MM.1S (cell line): ENCODE measurements around the gene ZNF789.
A peak's percentile ranks its signal among the peaks of the same experiment; 100 is the strongest.

Experiments used
- DNase-seq: peaks from one replicate; pipeline ENCODE4 v3.0.0-alpha.2; 2015
- H2AFZ ChIP-seq: fragments of 300-600 bp; sonication (generic); 2 replicates; pipeline ENCODE4 v1.6.0; 2016; ENCODE audit warnings: antibody characterized with exemption, low read length
- H3F3A ChIP-seq: fragments of 300-600 bp; sonication (generic); 2 replicates; pipeline ENCODE4 v1.6.1; 2016; ENCODE audit warnings: mild to moderate bottlenecking, antibody characterized with exemption, low read length, moderate library complexity, mixed read lengths; ENCODE audit not compliant: insufficient read depth
- H3K27ac ChIP-seq: fragments of 300-600 bp; sonication (generic); 2 replicates; pipeline ENCODE4 v1.5.1; 2016; ENCODE audit warnings: mild to moderate bottlenecking, low read length
- H3K27me3 ChIP-seq: fragments of 300-600 bp; sonication (generic); replicated peaks from 2 replicates; pipeline ENCODE4 v1.6.0; 2016; ENCODE audit warnings: low read length; ENCODE audit not compliant: insufficient read depth
- H3K36me3 ChIP-seq: fragments of 300-600 bp; sonication (generic); replicated peaks from 2 replicates; pipeline ENCODE4 v1.6.1; 2016; ENCODE audit warnings: mild to moderate bottlenecking, low read length, mixed read lengths; ENCODE audit not compliant: insufficient read depth
- H3K4me1 ChIP-seq: fragments of 300-600 bp; sonication (generic); 2 replicates; pipeline ENCODE4 v1.6.1; 2016; ENCODE audit warnings: low read length, mixed read lengths
- H3K4me2 ChIP-seq: fragments of 300-600 bp; sonication (generic); 2 replicates; pipeline ENCODE4 v1.6.0; 2016; ENCODE audit warnings: low read depth, low read length
- H3K4me3 ChIP-seq: fragments of 300-600 bp; sonication (generic); 2 replicates; pipeline ENCODE4 v1.5.1; 2016; ENCODE audit warnings: low read length, mixed read lengths
- H3K79me2 ChIP-seq: fragments of 300-600 bp; sonication (generic); 2 replicates; pipeline ENCODE4 v1.6.1; 2016; ENCODE audit warnings: mixed run types, low read length, mixed read lengths
- H3K9ac ChIP-seq: fragments of 300-600 bp; sonication (generic); 2 replicates; pipeline ENCODE4 v1.6.1; 2016; ENCODE audit warnings: low read length, mixed read lengths
- H3K9me2 ChIP-seq: fragments of 300-600 bp; sonication (generic); replicated peaks from 2 replicates; pipeline ENCODE4 v1.6.1; 2016; ENCODE audit warnings: mild to moderate bottlenecking, low read length, mixed read lengths; ENCODE audit not compliant: insufficient read depth
- H3K9me3 ChIP-seq: fragments of 300-600 bp; sonication (generic); replicated peaks from 2 replicates; pipeline ENCODE4 v1.6.1; 2016; ENCODE audit warnings: mild to moderate bottlenecking, low read length, mixed read lengths; ENCODE audit not compliant: insufficient read depth
- H4K20me1 ChIP-seq: fragments of 300-600 bp; sonication (generic); 2 replicates; pipeline ENCODE4 v1.6.1; 2016; ENCODE audit warnings: mild to moderate bottlenecking, low read length, moderate library complexity, mixed read lengths; ENCODE audit not compliant: insufficient read depth
- EZH2 ChIP-seq: fragments of 300-600 bp; sonication (generic); optimal IDR thresholded peaks from 2 replicates; pipeline ENCODE3; 2017; ENCODE audit warnings: low read depth, mild to moderate bottlenecking, antibody characterized with exemption, low read length, mixed read lengths
- EZH2phosphoT487 ChIP-seq: fragments of 300-600 bp; sonication (generic); IDR thresholded peaks from 2 replicates; pipeline ENCODE4 v1.6.1; 2018; ENCODE audit warnings: antibody characterized with exemption, low read length
- TF ChIP-seq, protein P1 (sequence below): fragments of 300-600 bp; sonication (generic); IDR thresholded peaks from 2 replicates; pipeline ENCODE4 v1.5.1; 2016; ENCODE audit warnings: antibody characterized with exemption, low read length, mixed read lengths

The ZNF789 gene

DNA sequence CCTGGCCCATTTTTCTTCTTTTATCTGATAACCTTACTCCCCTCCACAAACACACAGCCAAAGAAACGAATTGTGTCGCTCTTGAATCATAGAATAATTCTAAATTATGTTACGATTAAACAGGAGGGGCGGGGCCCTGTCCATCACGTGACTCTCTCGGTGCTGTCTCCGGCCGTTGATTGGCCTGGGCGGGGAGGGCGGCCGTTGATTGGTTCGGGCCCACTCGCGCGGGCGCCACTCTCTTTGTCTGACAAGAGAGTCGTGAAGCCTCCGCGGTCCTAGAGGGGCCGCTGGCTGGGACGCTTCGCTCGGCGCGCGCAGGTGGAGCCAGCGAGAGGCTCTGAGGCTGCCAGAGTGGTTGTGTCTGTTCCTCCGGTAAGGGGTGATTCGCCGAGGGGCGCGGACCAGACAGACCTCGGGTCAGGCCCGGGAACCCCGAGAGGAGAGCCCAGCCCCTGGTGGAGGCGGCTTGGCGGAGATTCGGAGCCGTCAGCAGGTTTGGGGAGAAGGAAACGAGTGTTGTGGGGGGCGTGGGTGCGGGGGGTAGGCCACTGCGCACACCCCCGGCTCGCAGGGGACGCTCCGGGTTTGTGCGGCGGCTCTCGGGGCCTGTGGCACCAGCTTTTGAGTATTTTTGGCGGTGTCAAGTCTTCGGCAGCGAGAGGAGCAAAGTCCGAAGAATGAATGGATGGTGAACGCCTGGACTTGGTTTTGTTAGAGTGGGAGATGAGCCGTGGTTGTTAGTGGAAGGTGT lies at the start of gene ZNF789:
Gene ZNF789, plus strand, starts transcription at position 330 of the 754 bp plus-strand sequence. CDS start 3,567 bp downstream, outside the sequence.
- TF ChIP-seq EZH2 (no peak), EZH2phosphoT487 (no peak)
- TF ChIP-seq, protein P1, sequence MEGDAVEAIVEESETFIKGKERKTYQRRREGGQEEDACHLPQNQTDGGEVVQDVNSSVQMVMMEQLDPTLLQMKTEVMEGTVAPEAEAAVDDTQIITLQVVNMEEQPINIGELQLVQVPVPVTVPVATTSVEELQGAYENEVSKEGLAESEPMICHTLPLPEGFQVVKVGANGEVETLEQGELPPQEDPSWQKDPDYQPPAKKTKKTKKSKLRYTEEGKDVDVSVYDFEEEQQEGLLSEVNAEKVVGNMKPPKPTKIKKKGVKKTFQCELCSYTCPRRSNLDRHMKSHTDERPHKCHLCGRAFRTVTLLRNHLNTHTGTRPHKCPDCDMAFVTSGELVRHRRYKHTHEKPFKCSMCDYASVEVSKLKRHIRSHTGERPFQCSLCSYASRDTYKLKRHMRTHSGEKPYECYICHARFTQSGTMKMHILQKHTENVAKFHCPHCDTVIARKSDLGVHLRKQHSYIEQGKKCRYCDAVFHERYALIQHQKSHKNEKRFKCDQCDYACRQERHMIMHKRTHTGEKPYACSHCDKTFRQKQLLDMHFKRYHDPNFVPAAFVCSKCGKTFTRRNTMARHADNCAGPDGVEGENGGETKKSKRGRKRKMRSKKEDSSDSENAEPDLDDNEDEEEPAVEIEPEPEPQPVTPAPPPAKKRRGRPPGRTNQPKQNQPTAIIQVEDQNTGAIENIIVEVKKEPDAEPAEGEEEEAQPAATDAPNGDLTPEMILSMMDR, result no peak
- peak within 1 kb of the TSS; percentile 91 for H3K4me3 ChIP-seq
- peaks cover 43% of the 10 kb centered on the region for H3K79me2 ChIP-seq

DNA sequence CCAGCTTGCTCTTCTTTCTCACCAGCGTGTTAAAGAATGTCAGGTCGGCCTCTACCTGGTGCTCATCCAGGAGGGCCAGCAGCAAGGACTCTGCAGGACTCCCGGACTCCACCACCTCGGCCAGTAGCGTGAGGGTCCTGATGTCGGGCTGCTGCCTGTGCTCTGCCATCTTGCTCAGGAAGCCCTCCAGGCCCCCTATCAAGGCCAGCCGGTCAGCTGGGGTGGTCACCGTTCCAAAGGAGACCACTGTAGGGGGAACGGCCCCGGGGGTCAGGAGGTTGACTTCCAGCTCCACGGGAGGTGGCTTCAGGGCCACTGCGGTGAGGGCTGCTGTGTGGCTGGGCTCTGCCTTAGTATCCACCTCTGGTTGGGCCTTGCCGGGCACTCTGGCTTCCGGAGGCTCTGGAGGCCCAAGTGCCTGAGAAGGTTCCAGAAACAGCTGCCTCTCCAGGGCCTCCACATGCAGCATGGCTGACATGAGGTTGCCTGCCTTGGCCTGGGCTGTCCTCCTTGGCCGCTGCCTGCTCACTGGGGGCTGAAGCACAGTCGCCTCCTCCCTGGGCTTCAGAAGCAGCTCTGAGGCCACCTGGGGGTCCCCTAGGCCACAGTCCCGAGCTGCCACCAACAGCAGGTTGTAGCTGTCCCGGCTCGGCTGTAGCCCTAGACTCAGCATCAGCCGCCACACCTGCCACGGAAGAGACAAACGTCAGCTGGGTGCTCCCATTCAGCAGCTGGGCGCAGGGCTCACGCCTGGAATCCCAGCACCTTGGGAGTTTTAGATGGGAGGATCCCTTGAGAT lies 47.6 kb upstream of the ZNF789 start:
- Histone ChIP-seq H3K4me1 (no peaks in the 10 kb centered on the region), H3K36me3 (no peaks in the 10 kb centered on the region), H3K27me3 (no peaks in the 10 kb centered on the region), H3K4me3 (no peak overlapping the region), H3F3A (no peaks in the 10 kb centered on the region), H3K9me3 (no peaks in the 10 kb centered on the region), H3K27ac (no peak overlapping the region), H2AFZ (no peak overlapping the region), H3K4me2 (no peak overlapping the region), H3K9me2 (no peaks in the 10 kb centered on the region), H3K9ac (no peak overlapping the region), H3K79me2 (no peaks in the 10 kb centered on the region), H4K20me1 (no peaks in the 10 kb centered on the region)
- DNase-seq, result no peak
- no peak for TF ChIP-seq EZH2
- no peak for TF ChIP-seq EZH2phosphoT487

More for the DNA sequence above, at the start of gene ZNF789:
- H4K20me1 ChIP-seq, result no peaks in the 10 kb centered on the region
- H3K9ac ChIP-seq, result peak within 1 kb of the TSS; percentile 77
- peak within 1 kb of the TSS; percentile 82 for H2AFZ ChIP-seq
- no peaks in the 10 kb centered on the region for H3K36me3 ChIP-seq
- H3K4me1 ChIP-seq, result peaks cover 3% of the 10 kb centered on the region; the same call in 1 of the 2 replicates
- no peaks in the 10 kb centered on the region for H3K9me3 ChIP-seq
- H3K9me2 ChIP-seq, result no peaks in the 10 kb centered on the region
- H3K27me3 ChIP-seq, result peaks cover 11% of the 10 kb centered on the region
- peak; percentile 97 for DNase-seq
- H3K27ac ChIP-seq, result peak within 1 kb of the TSS; percentile 68; the same call in 1 of the 2 replicates
- H3F3A ChIP-seq, result 0 out of 2 replicates have a peak, but pooled peaks cover 4% of the 10 kb centered on the region
- peak within 1 kb of the TSS; percentile 71 for H3K4me2 ChIP-seq

DNA sequence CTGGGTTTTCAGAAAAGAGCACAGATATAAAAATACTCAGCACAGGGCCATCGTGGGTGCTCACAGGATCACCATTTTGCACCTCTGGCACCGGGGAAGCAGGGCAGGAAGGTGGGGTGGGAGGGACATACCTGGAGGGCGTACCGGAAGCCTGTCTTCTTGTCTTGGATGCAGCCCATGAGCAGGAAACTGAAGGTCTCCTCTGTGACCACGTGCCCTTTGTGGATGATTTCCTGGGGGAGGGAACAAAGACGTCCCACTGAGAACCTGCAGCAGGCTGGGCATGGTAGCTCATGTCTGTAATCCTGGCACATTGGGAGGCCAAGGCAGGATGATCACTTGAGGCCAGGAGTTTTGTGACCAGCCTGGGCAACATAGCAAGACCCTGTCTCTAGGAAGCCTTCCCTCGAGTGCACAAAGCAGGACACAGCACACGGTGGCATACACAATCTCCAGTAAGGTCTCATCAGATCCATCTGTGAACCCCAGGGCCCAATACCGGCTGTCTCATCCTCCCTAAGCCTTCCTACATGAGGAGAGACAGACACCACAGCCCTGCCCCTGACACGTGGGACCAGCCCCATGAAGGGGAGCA lies 43.6 kb upstream of the ZNF789 start:
- H3K9me3 ChIP-seq, result no peaks in the 10 kb centered on the region
- no peak overlapping the region for H3K9ac ChIP-seq
- no peaks in the 10 kb centered on the region for H3K9me2 ChIP-seq
- no peak overlapping the region for H3K4me2 ChIP-seq
- H3K4me3 ChIP-seq, result no peak overlapping the region
- H3K27me3 ChIP-seq, result no peaks in the 10 kb centered on the region
- TF ChIP-seq, protein P1, result no peak
- TF ChIP-seq EZH2 (no peak), EZH2phosphoT487 (no peak)
- H3K27ac ChIP-seq, result no peak overlapping the region
- H3K36me3 ChIP-seq, result no peaks in the 10 kb centered on the region
- no peak overlapping the region for H2AFZ ChIP-seq
- H3K4me1 ChIP-seq, result no peaks in the 10 kb centered on the region
- H3K79me2 ChIP-seq, result no peaks in the 10 kb centered on the region
- DNase-seq, result no peak
- H3F3A ChIP-seq, result no peaks in the 10 kb centered on the region
- H4K20me1 ChIP-seq, result no peaks in the 10 kb centered on the region
